ENCODE data around the gene NDUFA11. TPM values are rescaled to one million over a fixed set of nuclear protein-coding genes. Genes with fewer than 3 reads are reported as not detected.

Gene NDUFA11
- total and polyA plus RNA-seq, 2 of the 13 experiments (the other 11 are each of a cell fraction or from before 2014, with no cell fraction given): 286 to 378 TPM

DNA sequence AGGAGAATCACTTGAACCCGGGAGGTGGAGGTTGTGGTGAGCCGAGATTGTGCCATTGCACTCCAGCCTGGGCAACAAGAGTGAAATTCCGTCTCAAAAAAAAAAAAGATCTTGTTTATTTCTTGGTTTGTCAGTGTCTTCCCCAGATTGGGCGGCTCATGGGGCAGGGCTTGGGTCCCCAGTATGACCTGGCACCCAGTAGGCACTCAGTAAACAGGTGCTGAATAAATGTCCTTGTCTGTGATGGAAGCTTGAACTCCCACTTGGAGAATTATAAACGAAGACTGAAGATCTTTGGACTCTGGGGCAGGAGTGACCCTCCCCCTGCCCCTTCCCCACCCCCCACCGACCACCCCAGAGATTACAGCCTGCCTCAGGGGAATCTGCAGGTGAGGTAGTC, 23.4 kb downstream of the NDUFA11 start:
- Histone ChIP-seq H3K79me2 (ENCODE audit: insufficient read depth, low read length) (no peaks in the 10 kb centered on the region), H4K20me1 (ENCODE audit: insufficient read depth, low read length) (no peaks in the 10 kb centered on the region), H3K9ac (ENCODE audit: insufficient read depth, low read depth, low read length) (peak overlapping the region; percentile 39; the same call in 1 of the 2 replicates), H3K27ac (ENCODE audit: extremely low read length, insufficient read depth, low read length) (peak overlapping the region; percentile 84), H2AFZ (ENCODE audit: low read length) (no peak overlapping the region), H3K27me3 (ENCODE audit: control insufficient read depth in 1 of 2, insufficient read depth in 2 of 2, low read length in 2 of 2) (no peaks in the 10 kb centered on the region), H3K36me3 (replicated peaks in 1 of 2; ENCODE audit: control insufficient read depth in 1 of 2, insufficient read depth in 2 of 2, low read length in 2 of 2) (no peaks in the 10 kb centered on the region), H3K9me3 (ENCODE audit: low read length) (no peaks in the 10 kb centered on the region), H3K4me1 (ENCODE audit: insufficient read depth, low read length) (peaks cover 92% of the 10 kb centered on the region), H3K4me3 (replicated peaks in 1 of 3; ENCODE audit: insufficient read depth in 1 of 3, low read depth in 2 of 3, low read length in 3 of 3) (no peak overlapping the region), H3K4me2 (ENCODE audit: low read depth, low read length) (peak overlapping the region; percentile 59)
- POLR2A ChIA-PET: interaction anchor here (0.8 to 3.1 kb wide), 8 partner anchors 9 to 160 kb away, joined by 3 to 37 read pairs (median 6); partner anchors contain the start of genes CATSPERD, FUT5, FUT6 and LONP1
- DNase-seq (ENCODE audit: low spot score) (no peak), FAIRE-seq (peak; percentile 15), ATAC-seq (peak; percentile 27)
- CTCF ChIA-PET (ENCODE audit: low intra/inter-chr PET ratio, low total read pairs): no interaction called here
- no TSS peak for BruUV-seq (replicated peaks)
- intact Hi-C loops (cut with micrococcal nuclease; ENCODE audit: unreplicated experiment) (no loop called here), in situ Hi-C loops (cut with HindIII; ENCODE audit: extremely low pct_ligation_motif_present, low pct_unique_long_range_greater_than_20kb) (no loop called here)
- 16% methylated on average over 4 of the region's 6 CpGs for WGBS (ENCODE audit: low lambda C conversion rate)
- TF ChIP-seq, protein P1, sequence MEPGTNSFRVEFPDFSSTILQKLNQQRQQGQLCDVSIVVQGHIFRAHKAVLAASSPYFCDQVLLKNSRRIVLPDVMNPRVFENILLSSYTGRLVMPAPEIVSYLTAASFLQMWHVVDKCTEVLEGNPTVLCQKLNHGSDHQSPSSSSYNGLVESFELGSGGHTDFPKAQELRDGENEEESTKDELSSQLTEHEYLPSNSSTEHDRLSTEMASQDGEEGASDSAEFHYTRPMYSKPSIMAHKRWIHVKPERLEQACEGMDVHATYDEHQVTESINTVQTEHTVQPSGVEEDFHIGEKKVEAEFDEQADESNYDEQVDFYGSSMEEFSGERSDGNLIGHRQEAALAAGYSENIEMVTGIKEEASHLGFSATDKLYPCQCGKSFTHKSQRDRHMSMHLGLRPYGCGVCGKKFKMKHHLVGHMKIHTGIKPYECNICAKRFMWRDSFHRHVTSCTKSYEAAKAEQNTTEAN (CRISPR knock-in tag; conservative IDR thresholded peaks at IDR 0.05): no peak
- TF ChIP-seq ZNF12 (CRISPR knock-in tag; IDR thresholded peaks at IDR 0.05) (no peak), ZNF543 (CRISPR knock-in tag; IDR thresholded peaks at IDR 0.05) (no peak), SNAPC5 (CRISPR knock-in tag; IDR thresholded peaks at IDR 0.05; ENCODE audit: borderline replicate concordance) (no peak), ZKSCAN1 (IDR thresholded peaks at IDR 0.05; ENCODE audit: low read length) (peak; percentile 96), CENPX (CRISPR knock-in tag; IDR thresholded peaks at IDR 0.05) (no peak), CCAR2 (optimal IDR thresholded peaks at IDR 0.05; ENCODE audit: low read depth, low read length) (no peak), ERF (CRISPR knock-in tag; IDR thresholded peaks at IDR 0.05) (no peak), ZBTB33 (CRISPR knock-in tag; IDR thresholded peaks at IDR 0.05) (0 out of 2 replicates have a peak, but pooled peaks have one; percentile 12), YEATS4 (CRISPR knock-in tag; IDR thresholded peaks at IDR 0.05; ENCODE audit: borderline replicate concordance) (0 out of 2 replicates have a peak, but pooled peaks have one; percentile 1), ZEB1 (IDR thresholded peaks at IDR 0.05; ENCODE audit: insufficient replicate concordance, low read depth) (no peak), BRCA1 (CRISPR knock-in tag; IDR thresholded peaks at IDR 0.05) (no peak)
- TF ChIP-seq, protein P2, sequence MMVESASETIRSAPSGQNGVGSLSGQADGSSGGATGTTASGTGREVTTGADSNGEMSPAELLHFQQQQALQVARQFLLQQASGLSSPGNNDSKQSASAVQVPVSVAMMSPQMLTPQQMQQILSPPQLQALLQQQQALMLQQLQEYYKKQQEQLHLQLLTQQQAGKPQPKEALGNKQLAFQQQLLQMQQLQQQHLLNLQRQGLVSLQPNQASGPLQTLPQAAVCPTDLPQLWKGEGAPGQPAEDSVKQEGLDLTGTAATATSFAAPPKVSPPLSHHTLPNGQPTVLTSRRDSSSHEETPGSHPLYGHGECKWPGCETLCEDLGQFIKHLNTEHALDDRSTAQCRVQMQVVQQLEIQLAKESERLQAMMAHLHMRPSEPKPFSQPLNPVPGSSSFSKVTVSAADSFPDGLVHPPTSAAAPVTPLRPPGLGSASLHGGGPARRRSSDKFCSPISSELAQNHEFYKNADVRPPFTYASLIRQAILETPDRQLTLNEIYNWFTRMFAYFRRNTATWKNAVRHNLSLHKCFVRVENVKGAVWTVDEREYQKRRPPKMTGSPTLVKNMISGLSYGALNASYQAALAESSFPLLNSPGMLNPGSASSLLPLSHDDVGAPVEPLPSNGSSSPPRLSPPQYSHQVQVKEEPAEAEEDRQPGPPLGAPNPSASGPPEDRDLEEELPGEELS (CRISPR knock-in tag; IDR thresholded peaks at IDR 0.05): no peak
- TF ChIP-seq, protein P3, sequence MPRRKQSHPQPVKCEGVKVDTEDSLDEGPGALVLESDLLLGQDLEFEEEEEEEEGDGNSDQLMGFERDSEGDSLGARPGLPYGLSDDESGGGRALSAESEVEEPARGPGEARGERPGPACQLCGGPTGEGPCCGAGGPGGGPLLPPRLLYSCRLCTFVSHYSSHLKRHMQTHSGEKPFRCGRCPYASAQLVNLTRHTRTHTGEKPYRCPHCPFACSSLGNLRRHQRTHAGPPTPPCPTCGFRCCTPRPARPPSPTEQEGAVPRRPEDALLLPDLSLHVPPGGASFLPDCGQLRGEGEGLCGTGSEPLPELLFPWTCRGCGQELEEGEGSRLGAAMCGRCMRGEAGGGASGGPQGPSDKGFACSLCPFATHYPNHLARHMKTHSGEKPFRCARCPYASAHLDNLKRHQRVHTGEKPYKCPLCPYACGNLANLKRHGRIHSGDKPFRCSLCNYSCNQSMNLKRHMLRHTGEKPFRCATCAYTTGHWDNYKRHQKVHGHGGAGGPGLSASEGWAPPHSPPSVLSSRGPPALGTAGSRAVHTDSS (CRISPR knock-in tag; conservative IDR thresholded peaks at IDR 0.05): no peak
- TF ChIP-seq, protein P4, sequence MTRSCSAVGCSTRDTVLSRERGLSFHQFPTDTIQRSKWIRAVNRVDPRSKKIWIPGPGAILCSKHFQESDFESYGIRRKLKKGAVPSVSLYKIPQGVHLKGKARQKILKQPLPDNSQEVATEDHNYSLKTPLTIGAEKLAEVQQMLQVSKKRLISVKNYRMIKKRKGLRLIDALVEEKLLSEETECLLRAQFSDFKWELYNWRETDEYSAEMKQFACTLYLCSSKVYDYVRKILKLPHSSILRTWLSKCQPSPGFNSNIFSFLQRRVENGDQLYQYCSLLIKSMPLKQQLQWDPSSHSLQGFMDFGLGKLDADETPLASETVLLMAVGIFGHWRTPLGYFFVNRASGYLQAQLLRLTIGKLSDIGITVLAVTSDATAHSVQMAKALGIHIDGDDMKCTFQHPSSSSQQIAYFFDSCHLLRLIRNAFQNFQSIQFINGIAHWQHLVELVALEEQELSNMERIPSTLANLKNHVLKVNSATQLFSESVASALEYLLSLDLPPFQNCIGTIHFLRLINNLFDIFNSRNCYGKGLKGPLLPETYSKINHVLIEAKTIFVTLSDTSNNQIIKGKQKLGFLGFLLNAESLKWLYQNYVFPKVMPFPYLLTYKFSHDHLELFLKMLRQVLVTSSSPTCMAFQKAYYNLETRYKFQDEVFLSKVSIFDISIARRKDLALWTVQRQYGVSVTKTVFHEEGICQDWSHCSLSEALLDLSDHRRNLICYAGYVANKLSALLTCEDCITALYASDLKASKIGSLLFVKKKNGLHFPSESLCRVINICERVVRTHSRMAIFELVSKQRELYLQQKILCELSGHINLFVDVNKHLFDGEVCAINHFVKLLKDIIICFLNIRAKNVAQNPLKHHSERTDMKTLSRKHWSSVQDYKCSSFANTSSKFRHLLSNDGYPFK (CRISPR knock-in tag; IDR thresholded peaks at IDR 0.05; ENCODE audit: borderline replicate concordance): no peak
